Activated effector memory CD4-positive, alpha-beta T cell treated with Interleukin-2 at 50 U/mL for 16 hours (primary cell): ENCODE measurements around the gene PCED1B.
"Not testable (repeated sequence)": the region's sequence is repeated elsewhere in the genome, so short reads cannot be mapped to it uniquely, and the experiment has no call there.

Source experiments
- DNase-seq: peaks from one replicate; pipeline ENCODE4 v3.0.0-alpha.2; 2020

Gene PCED1B

GRCh38 chr12:47091009-47091408, 11.6 kb downstream of the PCED1B start:
- DNase-seq: no peak

DNA sequence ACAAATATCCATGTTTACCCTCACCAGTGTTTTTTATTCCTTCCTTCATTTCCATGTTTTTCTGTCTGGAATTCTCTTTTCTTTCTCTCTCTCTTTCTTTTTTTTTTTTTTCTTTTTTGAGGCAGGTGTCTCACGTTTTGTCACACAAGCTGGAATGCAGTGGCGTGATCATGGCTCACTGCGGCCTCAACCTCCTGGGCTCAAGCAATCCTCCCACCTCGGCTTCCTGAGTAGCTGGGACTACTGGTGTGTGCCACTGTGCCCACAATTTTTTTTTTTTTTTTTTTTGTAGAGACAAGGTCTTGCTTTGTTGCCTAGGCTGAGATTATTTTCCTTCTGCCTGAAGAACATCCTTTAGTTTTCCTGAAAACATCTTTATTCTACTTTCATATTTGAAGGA, 15.4 kb downstream of the PCED1B start:
- no peak for DNase-seq

DNA sequence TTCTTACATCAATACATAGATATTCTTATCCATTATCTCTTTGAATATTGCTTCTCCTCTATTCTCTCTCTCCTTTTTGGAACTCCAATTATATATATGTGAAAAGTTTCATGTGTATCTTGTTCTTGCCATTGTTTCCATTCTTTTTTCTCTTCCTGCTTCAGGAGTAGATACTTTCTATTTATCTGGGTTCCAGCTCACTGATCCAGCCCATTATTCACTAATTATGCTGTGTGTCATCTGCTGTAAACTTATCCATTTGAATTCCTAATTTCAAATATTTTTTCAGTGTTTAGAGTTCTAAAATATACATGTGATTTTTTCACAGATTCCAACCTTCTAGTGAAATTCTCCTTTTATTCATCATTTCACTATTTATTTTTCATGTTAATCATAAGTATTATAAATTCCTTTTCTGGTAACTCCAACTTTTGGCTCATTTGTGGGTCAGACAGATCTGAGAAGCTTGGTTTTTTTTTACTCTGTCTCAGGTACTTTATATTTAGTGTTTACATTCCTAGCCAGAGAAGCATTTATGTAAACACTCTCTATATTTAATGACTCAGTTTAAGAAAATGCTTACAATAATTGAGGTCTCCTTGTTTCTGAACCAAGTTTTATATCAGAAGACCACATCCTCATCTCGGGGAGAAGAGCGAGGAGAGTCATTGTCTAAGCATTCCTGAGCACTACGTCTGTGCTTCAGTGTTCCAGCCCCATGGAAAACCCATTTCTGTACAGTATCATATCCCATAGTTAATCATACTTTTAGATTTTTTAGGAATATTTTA, 16.2 kb downstream of the PCED1B start:
- no peak for DNase-seq

- no peak for DNase-seq
Measured at GRCh38 chr12:47097276-47097896, 18.0 kb downstream of the PCED1B start.

DNA sequence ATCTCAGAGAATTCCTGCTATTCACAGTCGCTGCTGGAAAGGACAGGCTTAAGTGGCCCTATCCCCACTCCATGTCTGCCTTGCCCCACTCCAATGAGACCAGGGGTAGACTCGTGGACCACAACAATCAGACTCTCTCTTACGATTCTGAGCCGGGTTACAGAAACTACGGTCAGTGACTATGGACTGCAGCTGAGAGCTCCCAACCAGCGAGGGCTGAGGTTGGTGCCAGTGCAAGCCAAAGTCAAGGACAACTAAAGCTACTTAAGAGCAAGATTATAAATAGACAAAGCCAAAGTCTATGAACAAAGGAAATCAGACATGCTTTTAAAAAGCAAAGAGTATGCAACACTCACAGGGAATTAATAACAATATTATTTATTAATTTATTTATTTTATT, 18.7 kb downstream of the PCED1B start:
- DNase-seq: no peak

DNA sequence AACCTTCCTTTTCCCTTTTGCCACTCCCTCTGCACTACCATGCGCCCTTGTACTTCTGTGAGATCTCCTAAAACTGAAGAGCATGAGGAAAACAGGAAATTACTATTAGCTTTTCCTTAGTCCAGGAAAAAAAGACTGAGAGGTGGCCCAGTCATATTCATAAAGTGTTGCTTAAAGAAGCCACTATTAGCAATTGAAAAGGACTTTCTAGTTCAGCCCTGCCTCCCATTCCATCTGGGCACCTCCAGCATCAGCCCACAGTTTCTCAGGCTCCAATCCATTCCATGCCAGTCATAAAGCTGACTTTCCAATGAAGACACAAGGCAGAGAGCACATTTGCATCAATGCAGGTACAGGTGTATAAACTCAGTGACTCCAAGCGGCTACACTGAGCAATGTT, 20.2 kb downstream of the PCED1B start:
- no peak for DNase-seq

DNA sequence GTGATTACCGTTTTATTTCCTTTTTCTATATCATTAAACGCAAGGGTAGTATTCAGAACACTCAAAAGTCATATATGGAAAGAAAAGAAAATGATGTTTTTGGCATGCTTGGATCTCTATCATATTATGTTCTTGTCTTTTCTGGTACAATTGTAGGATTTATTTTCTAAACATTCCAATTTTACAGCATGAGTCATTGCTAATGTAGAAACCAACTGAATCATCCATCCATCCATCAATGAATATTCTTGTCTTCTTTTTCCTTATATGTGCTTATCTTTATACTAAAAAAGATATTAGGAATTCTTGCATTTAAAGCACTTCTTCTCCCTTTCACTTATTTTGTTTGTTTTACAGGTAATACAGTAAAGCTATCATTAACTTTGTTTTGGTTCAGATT, 20.7 kb downstream of the PCED1B start:
- DNase-seq: no peak

GRCh38 chr12:47102406-47102805, 23.0 kb downstream of the PCED1B start:
- DNase-seq: no peak

GRCh38 chr12:47102845-47103651, 23.6 kb downstream of the PCED1B start:
- no peak for DNase-seq

- no peak for DNase-seq
Measured at GRCh38 chr12:47105914-47106674, 26.7 kb downstream of the PCED1B start.

DNA sequence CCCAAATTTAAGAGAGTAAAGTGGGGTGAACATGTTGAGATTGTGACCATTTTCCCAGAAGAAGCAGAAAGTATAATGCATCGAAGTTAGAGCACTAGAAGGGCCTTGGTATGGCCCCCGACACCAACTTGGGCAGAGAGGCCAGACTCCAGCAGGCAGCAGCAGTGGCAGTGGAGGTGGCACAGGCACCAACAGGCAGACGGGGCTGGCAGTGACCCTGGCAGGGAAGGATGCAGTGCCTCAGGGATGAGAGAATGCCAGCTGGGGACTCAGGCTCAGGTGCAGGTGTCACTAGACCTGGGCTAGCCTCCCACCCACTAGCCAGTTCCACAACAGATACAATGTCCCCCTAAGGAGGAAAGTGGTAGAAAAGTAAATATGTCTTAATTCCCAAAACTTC, 28.0 kb downstream of the PCED1B start:
- no peak for DNase-seq

GRCh38 chr12:47107926-47108325, 28.5 kb downstream of the PCED1B start:
- no peak for DNase-seq

DNA sequence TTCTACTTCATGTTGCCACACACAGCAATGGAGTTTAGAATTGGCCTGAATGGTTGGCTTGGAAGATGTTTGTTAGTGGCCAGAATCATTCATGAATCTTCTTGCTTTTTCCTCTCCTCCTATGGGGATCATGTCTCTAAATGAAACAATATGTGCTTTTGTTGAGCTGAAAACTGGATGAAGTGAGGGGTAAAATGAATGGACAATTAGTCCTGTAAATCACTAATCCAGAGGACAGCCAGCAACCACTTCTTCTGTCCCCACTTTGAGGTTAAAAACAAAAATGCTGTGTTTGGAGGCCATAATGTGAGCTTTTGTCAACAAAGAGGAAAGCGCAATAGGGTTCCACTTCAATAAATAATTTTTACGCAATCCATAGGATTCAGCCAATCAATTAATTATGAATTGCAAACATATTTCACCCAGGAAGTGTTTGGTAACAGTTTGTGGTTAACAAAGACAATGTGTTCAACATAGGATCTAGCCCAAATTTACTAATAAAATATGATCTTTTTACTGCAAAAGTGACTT, 30.7 kb downstream of the PCED1B start:
- DNase-seq: no peak

- DNase-seq: no peak
Measured at GRCh38 chr12:47110718-47111391, 31.4 kb downstream of the PCED1B start.

- no peak for DNase-seq
Measured at GRCh38 chr12:47111392-47111778, 32.0 kb downstream of the PCED1B start.

DNA sequence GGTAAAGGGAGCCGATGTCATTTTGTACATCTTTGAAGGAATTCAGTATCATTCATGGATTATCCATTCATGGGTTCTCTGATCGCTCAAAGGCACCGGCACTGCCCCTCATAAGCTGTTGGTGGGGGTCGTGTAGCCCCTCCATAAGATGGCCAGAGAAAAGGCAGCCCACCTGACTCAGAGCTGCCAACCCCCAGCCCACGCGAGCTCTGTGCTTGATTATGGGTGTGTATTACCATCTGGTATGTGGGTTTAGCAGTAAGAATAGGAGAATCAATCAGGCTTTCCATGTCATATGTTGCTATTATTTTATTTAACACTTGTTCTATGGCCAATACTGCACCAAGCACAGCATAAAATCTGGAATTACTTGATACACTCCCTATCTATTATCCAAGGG, 32.4 kb downstream of the PCED1B start:
- DNase-seq: no peak

GRCh38 chr12:47112679-47113078, 33.3 kb downstream of the PCED1B start:
- no peak for DNase-seq

DNA sequence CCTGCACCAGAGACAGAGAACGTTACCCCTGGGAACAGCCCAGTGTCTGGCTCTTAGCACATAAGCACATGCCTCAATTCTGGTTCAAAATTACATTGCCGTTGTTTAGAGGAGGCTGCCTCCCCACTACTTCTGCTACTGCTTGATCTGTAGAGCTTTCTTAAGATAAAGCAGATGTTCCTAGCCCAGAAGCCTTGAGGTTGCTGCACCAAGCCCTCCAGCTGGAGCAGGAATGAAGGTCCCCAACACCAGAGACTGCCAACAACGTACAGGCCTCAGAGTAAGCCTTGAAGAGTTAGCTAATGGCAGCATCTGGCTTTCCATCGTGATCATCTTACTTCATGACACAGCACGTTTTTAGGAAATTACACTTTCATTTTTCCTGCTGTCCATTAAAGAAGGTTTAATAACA, 35.1 kb downstream of the PCED1B start:
- no peak for DNase-seq

DNA sequence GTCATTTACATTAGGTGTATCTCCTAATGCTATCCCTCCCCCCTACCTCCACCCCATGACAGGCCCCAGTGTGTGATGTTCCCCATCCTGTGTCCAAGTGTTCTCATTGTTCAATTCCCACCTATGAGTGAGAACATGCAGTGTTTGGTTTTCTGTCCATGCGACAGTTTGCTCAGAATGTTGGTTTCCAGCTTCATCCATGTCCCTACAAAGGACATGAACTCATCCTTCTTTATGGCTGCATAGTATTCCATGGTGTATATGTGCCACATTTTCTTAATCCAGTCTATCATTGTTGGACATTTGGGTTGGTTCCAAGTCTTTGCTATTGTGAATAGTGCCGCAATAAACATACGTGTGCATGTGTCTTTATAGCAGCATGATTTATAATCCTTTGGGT, 37.9 kb downstream of the PCED1B start:
- DNase-seq: not testable (repeated sequence)

GRCh38 chr12:47120736-47121135, 41.3 kb downstream of the PCED1B start:
- no peak for DNase-seq

GRCh38 chr12:47121146-47121545, 41.7 kb downstream of the PCED1B start:
- DNase-seq: no peak

DNA sequence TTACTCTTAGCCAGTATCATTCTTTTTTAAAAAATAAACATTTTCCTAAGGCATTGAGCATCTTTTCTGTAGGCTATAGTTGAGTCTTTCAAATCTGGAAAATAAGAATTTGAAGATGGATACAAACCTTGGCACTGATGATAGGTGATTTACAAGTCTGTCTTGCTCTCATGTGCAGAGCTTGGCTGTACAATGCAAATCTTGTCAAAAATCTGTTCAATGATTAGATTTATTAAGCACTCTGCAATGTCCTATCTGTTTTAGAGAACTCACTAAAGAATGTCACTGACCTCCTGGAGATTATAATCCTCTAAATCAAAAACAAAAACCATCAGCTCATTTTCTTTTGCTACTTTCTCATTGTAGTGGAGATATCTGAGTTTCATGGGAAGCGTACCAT, 43.2 kb downstream of the PCED1B start:
- no peak for DNase-seq
